Natural killer cell (primary cell): ENCODE data around the gene PEX7. TPM values are rescaled to one million over a fixed set of nuclear protein-coding genes. Genes with fewer than 3 reads are reported as not detected.

Experiments
- ATAC-seq, 3 donors: fragments of 150-1000 bp in 2 of 3; fragments of 200-7000 bp in 1 of 3; cut with Tn5 transposase; 1 replicate in 1 of 3; 2 replicates in 2 of 3; pipeline ENCODE4 v1.10.0; 2021; ENCODE audit warnings: mild to moderate bottlenecking in 2 of 3, moderate library complexity in 2 of 3
- DNase-seq, 2 donors: peaks; one replicate each; pipeline versions ENCODE4 v3.0.0 to v3.0.0-alpha.2; 2013 to 2021; ENCODE audit warnings: mixed read lengths in 1 of 2
- H3K27ac ChIP-seq: one replicate; pipeline ENCODE4 v1.5.1; 2013; ENCODE audit warnings: mild to moderate bottlenecking, low read length
- H3K27me3 ChIP-seq: one replicate; pipeline ENCODE4 v1.6.1; 2013; ENCODE audit warnings: low read length; ENCODE audit not compliant: control insufficient read depth, insufficient read depth
- H3K36me3 ChIP-seq: one replicate; pipeline ENCODE4 v1.6.1; 2013; ENCODE audit warnings: low read length; ENCODE audit not compliant: control insufficient read depth, insufficient read depth
- H3K4me1 ChIP-seq: one replicate; pipeline ENCODE4 v1.6.1; 2013; ENCODE audit warnings: low read length; ENCODE audit not compliant: control insufficient read depth, insufficient read depth
- H3K4me3 ChIP-seq: one replicate; pipeline ENCODE4 v1.5.1; 2013; ENCODE audit warnings: low read length
- H3K9me3 ChIP-seq: one replicate; pipeline ENCODE4 v1.6.1; 2013; ENCODE audit warnings: low read length; ENCODE audit not compliant: control insufficient read depth, insufficient read depth
- H3K27ac Mint-ChIP-seq, 2 donors: one replicate each; pipeline ENCODE4 v1.8.0; 2022; ENCODE audit warnings: mild to moderate bottlenecking in 2 of 2, mixed read lengths in 2 of 2, moderate library complexity in 1 of 2
- H3K27me3 Mint-ChIP-seq, 2 donors: one replicate each; pipeline ENCODE4 v1.8.0; 2022; ENCODE audit warnings: low read depth in 2 of 2, mixed read lengths in 2 of 2
- H3K36me3 Mint-ChIP-seq: one replicate; pipeline ENCODE4 v1.8.0; 2022; ENCODE audit warnings: mixed read lengths
- H3K4me1 Mint-ChIP-seq, 2 donors: one replicate each; pipeline ENCODE4 v1.8.0; 2022; ENCODE audit warnings: mixed read lengths in 2 of 2
- H3K4me3 Mint-ChIP-seq: one replicate; pipeline ENCODE4 v1.8.0; 2022; ENCODE audit warnings: mild to moderate bottlenecking, moderate library complexity, mixed read lengths
- H3K9me3 Mint-ChIP-seq, 2 donors: one replicate each; pipeline ENCODE4 v1.8.0; 2022; ENCODE audit warnings: mixed read lengths in 2 of 2
- CTCF ChIP-seq: fragments of 200-600 bp; IDR thresholded peaks from one replicate; pipeline ENCODE4 v1.8.0; 2022; ENCODE audit warnings: antibody characterized with exemption
- WGBS: methylation state at CpG from one replicate; pipeline ENCODE4 v1.1.7; 2013; ENCODE audit warnings: missing lambda C conversion rate; ENCODE audit not compliant: insufficient coverage; 5-methylcytosine and 5-hydroxymethylcytosine counted together
- intact Hi-C: fragments of 100-400 bp; cut with micrococcal nuclease; formaldehyde crosslinking; loops from one replicate; pipeline ENCODE4 v1.14.2; 2022
- total RNA-seq, 4 donors: library from RNA; stranded (reverse); fragments of 120-200 nt in 1 of 4; gene quantifications; one replicate each; pipeline versions ENCODE4 v1.2.3 to v1.2.4, GENCODE V29; 2013 to 2022

PEX7 gene
- total RNA-seq, 3 donors from 2014 or later (not counting 1 experiment from before 2014, with no cell fraction given) = 2.4 to 3.6 (median 2.5) TPM

DNA sequence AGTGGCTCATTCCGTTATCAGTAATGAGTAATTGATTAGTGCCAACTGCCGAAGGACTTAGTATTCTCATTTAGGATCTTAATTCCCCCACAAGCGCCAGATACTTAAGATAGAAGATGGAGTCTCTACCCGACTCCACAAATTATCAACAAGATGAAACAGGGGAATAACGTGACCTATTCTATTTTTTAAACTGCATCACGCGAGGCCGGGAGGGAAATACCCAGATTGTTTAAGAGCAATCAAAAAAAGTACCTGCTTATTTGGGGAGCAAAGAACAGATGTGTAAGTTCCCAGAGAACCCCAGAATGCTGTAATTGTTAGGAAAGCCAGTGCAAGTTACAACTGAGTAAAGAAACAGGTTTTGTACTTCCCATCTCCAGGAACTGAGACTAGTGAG is 29.0 kb upstream of the PEX7 start:
- 48% methylated on average over 7 of the region's 8 CpGs for WGBS
- Mint-ChIP-seq H3K36me3 (no peaks in the 10 kb centered on the region), H3K27ac (peak overlapping the region; percentile 89 to 99), H3K9me3 (peaks cover 2% of the 10 kb centered on the region in 2 donors), H3K27me3 (no peaks in the 10 kb centered on the region), H3K4me1 (peaks cover 34 to 37% of the 10 kb centered on the region in 2 donors), H3K4me3 (peak overlapping the region; percentile 90)
- intact Hi-C loops = loop anchor here (1.0 to 2.0 kb wide), 5 partner anchors 29 to 211 kb away; partner anchors contain the start of gene PEX7
- Histone ChIP-seq H3K4me3 (peak overlapping the region; percentile 85), H3K27ac (peak overlapping the region; percentile 93), H3K4me1 (peaks cover 22% of the 10 kb centered on the region), H3K27me3 (no peaks in the 10 kb centered on the region), H3K9me3 (no peaks in the 10 kb centered on the region), H3K36me3 (no peaks in the 10 kb centered on the region)
- ATAC-seq (no peak), DNase-seq (peak in 1 of 2 donors; percentile 74)
- no peak for TF ChIP-seq CTCF

DNA sequence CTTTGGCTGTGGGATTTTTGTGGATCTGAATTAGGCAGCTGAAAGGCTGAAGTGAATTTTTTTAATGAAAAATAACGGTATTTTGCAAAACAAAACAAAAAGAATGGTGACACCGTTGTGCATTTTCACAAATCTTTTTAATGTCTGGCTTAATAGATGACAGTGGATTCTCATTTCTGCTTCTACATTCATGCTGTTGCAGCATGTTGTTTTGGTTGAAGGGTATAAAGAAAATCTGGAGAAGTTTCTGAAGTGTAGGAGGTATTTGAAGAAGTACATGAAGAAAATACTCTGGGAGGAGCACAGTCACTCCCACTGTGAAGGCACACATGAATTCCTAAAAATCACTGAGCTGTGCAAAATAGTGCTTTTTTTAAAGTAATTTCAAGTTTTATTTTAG is 27.0 kb upstream of the PEX7 start:
- no peak overlapping the region for H3K27ac Mint-ChIP-seq
- no peaks in the 10 kb centered on the region for H3K27me3 ChIP-seq
- no peaks in the 10 kb centered on the region for H3K9me3 ChIP-seq
- H3K4me1 ChIP-seq = peaks cover 9% of the 10 kb centered on the region
- no peaks in the 10 kb centered on the region for H3K27me3 Mint-ChIP-seq
- WGBS = 92% methylated on average over 2 of the region's 2 CpGs
- intact Hi-C loops = no loop called here
- ATAC-seq (no peak), DNase-seq (no peak)
- no peak overlapping the region for H3K4me3 ChIP-seq
- peaks cover 22 to 25% of the 10 kb centered on the region in 2 donors for H3K4me1 Mint-ChIP-seq
- no peak for TF ChIP-seq CTCF
- no peaks in the 10 kb centered on the region for H3K36me3 ChIP-seq
- H3K36me3 Mint-ChIP-seq = no peaks in the 10 kb centered on the region
- no peak overlapping the region for H3K27ac ChIP-seq
- H3K9me3 Mint-ChIP-seq = no peaks in the 10 kb centered on the region
- H3K4me3 Mint-ChIP-seq = no peak overlapping the region

DNA sequence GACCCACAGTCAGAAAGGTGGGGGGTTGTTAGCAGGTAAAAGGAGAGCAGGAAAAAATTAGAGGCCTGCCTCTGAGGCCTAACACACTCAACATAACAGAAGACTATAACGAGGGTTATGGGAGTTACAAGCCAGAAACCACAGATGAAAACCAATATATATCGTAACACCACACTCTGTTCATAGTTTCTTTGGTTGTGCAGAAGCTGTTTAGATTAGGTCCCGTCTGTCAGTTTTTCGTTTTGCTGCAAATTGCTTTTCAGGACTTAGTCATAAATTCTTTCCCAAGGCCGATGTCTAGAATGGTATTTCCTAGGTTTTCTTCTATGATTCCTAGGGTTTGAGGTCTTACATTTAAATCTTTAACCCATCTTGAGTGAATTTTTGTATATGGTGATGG is 26.4 kb upstream of the PEX7 start:
- intact Hi-C loops = no loop called here
- no peak overlapping the region for H3K27ac Mint-ChIP-seq

More for the DNA sequence above, 26.4 kb upstream of the PEX7 start:
- DNase-seq (no peak), ATAC-seq (no peak)
- Mint-ChIP-seq H3K4me3 (no peak overlapping the region), H3K36me3 (no peaks in the 10 kb centered on the region), H3K4me1 (peaks cover 16 to 20% of the 10 kb centered on the region in 2 donors), H3K9me3 (no peaks in the 10 kb centered on the region), H3K27me3 (no peaks in the 10 kb centered on the region)
- no peaks in the 10 kb centered on the region for H3K9me3 ChIP-seq
- H3K36me3 ChIP-seq = no peaks in the 10 kb centered on the region
- H3K27ac ChIP-seq = no peak overlapping the region
- 74% methylated on average over 4 of the region's 5 CpGs for WGBS
- peaks cover 9% of the 10 kb centered on the region for H3K4me1 ChIP-seq
- no peaks in the 10 kb centered on the region for H3K27me3 ChIP-seq
- TF ChIP-seq CTCF = no peak
- H3K4me3 ChIP-seq = no peak overlapping the region
